ENCODE data around the gene DGKE.

DGKE gene

DNA sequence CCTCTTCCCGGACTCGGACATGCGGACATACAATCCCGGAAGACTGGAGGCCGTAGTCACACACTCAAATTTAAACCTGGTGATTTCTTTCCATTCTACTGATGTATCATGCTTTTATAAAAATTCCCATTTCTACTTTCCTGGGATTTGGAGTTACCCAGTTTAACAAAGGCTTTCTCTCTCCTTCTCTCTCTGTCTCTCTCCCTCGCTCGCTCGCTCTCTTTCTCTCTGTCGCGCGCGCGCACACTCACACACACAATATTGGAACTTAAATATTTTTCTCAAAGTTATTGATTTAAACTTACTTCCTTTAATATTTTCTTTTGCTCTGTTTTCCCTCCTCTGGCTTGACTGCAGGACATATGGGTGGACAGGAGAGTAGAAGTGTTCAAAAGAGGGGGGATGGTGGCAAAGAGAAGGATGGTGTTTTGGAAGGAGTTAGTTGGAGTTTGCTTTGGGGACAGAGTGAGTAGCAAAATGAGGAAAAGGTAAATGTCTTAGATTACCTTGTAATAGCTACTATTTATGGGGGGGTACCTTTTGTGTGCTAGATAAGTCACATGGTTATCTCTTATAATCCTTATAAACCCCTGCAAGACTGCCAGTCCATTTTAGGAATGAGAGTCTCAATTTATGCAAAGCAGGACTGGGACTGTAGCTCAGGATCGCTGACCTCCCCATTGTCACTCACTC lies 80.8 kb downstream of the DGKE start:
- no peak for DNase-seq (ENCODE audit: low spot score)

DNA sequence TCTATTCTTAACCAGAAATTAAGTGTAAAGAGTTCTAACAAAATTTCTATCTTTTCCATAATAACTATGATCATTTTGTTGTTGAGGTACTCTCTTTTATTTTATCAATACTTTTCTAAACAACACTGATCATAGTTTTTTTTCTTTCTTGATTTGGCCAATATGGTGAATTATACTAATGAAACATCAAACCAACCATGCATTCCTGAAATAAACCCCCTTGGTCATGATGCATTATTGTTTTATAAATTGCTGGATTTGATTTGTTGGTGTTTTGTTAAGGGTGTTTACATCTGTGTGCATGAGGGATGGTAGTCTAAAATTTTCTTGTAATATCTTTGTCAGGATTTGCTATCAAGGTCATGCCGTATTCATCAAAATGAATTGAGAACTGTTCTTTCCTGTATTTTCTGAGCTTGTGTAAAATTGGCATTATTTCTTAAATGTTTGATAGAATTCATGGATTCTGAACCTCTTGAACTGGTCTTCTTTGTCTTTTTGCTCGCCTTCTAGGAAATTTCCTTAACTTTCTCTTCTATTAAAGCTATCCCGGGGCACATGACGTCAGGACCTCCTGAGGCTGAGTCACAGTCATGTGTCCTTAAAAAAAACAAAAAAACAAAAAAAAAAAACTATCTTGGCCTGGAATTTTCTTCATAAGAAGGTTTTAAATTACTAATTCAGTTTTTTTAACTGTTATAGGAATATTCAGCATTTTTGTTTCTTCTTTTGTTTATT lies 83.8 kb downstream of the DGKE start:
- no peak for DNase-seq (ENCODE audit: low spot score)

DNA sequence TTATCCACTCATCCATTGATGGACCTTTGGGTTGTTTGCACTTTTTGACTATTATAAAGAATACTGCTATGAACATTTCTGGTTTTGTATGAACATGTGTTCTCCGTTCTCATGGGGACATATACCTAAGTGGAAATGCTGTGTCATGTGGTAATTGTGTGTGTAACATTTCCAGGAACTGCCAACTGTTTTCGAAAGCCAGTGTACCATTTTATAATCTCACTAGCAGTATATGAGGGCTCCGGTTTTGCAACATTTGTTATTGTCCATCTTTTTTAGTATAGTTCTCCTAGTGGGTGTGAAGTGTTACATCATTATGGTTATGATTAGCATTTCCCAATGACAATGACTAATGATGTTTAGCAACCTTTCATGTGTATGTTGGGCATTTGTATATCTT lies 85.0 kb downstream of the DGKE start:
- DNase-seq (ENCODE audit: low spot score), result no peak

Measured in AG20443 (cell line).